CD4-positive, alpha-beta T cell (primary cell): Measurements from ENCODE around the gene PRSS27. TPM values are rescaled to one million over a fixed set of nuclear protein-coding genes. Genes with fewer than 3 reads are reported as not detected.

ENCODE experiments used
- ATAC-seq: fragments of 200-7000 bp; cut with Tn5 transposase; one replicate; pipeline ENCODE4 v1.10.0; 2022; ENCODE audit warnings: mild to moderate bottlenecking; ENCODE audit not compliant: poor library complexity
- CTCF ChIA-PET: fragments of 350-600 bp; sonication (Branson Sonifier 250); formaldehyde crosslinking; loops from one replicate; lab custom pipeline; 2021; ENCODE audit warnings: antibody characterized with exemption, inconsistent platforms; lab: Charles Lee
- POLR2A ChIA-PET: fragments of 350-600 bp; sonication (Branson Sonifier 250); formaldehyde crosslinking; loops from one replicate; lab custom pipeline; 2021; ENCODE audit warnings: antibody characterized with exemption, inconsistent platforms; lab: Charles Lee
- DNase-seq, 14 experiments: peaks; one replicate each; pipeline ENCODE4 v3.0.0-alpha.2; 2013 to 2020; ENCODE audit warnings: mixed read lengths in 2 of 14
- H3K27ac ChIP-seq, 2 donors: one replicate each; pipeline versions ENCODE4 v1.5.1 to v1.7.0; 2013; ENCODE audit warnings: low read length in 2 of 2, low read depth in 1 of 2, mild to moderate bottlenecking in 1 of 2
- H3K27me3 ChIP-seq, 2 experiments: 1 replicate in 1 of 2; 2 replicates in 1 of 2; pipeline versions ENCODE4 v1.6.1 to v1.7.0; 2013; ENCODE audit warnings: low read length in 2 of 2, control low read depth in 1 of 2, mild to moderate bottlenecking in 1 of 2, moderate library complexity in 1 of 2; ENCODE audit not compliant: insufficient read depth in 2 of 2, control insufficient read depth in 1 of 2
- H3K36me3 ChIP-seq: one replicate; pipeline ENCODE4 v1.6.1; 2013; ENCODE audit warnings: low read length, control low read depth; ENCODE audit not compliant: insufficient read depth
- H3K4me1 ChIP-seq: one replicate; pipeline ENCODE4 v1.6.1; 2013; ENCODE audit warnings: low read length, control low read depth; ENCODE audit not compliant: insufficient read depth
- H3K4me3 ChIP-seq: one replicate; pipeline ENCODE4 v1.5.1; 2013; ENCODE audit warnings: mild to moderate bottlenecking, low read length, moderate library complexity
- H3K9me3 ChIP-seq, 2 experiments: 1 replicate in 1 of 2; 2 replicates in 1 of 2; pipeline versions ENCODE4 v1.6.1 to v1.7.0; 2013; ENCODE audit warnings: low read length in 2 of 2, mild to moderate bottlenecking in 2 of 2, control low read depth in 1 of 2, moderate library complexity in 1 of 2; ENCODE audit not compliant: control insufficient read depth in 1 of 2, insufficient read depth in 1 of 2
- H3K27ac Mint-ChIP-seq: one replicate; pipeline ENCODE4 v1.8.0; 2020; ENCODE audit warnings: mixed read lengths
- H3K27me3 Mint-ChIP-seq: one replicate; pipeline ENCODE4 v1.8.0; 2021; ENCODE audit warnings: mixed read lengths
- H3K36me3 Mint-ChIP-seq: one replicate; pipeline ENCODE4 v1.8.0; 2021; ENCODE audit warnings: low read depth, mixed read lengths
- H3K4me1 Mint-ChIP-seq: one replicate; pipeline ENCODE4 v1.8.0; 2021; ENCODE audit warnings: low read depth, mixed read lengths
- H3K4me3 Mint-ChIP-seq: one replicate; pipeline ENCODE4 v1.8.0; 2020; ENCODE audit warnings: mild to moderate bottlenecking, mixed read lengths
- H3K9me3 Mint-ChIP-seq: one replicate; pipeline ENCODE4 v1.8.0; 2020; ENCODE audit warnings: mixed read lengths
- CTCF ChIP-seq: fragments of 200-600 bp; IDR thresholded peaks from one replicate; pipeline ENCODE4 v1.8.0; 2022; ENCODE audit warnings: antibody characterized with exemption, mild to moderate bottlenecking
- intact Hi-C, 2 experiments: fragments of 100-400 bp; cut with DNase I in 1 of 2; cut with micrococcal nuclease in 1 of 2; formaldehyde crosslinking; loops; one replicate each; pipeline versions ENCODE4 v1.15.1 to v1.9.0; 2023 to 2025; cut with DNase I, micrococcal nuclease
- total RNA-seq, 174 experiments: library from RNA in 2 of 174; stranded (reverse) in 2 of 174; gene quantifications; one replicate each; pipeline ENCODE4 v1.2.3 and lab custom pipeline; 2021 to 2026

Gene PRSS27
- total RNA-seq, 2 experiments from 2014 or later = 0.28 to 0.44 TPM

- no peak for DNase-seq
- H3K4me3 ChIP-seq = no peak overlapping the region
- ATAC-seq = peak; percentile 17
- no peak for TF ChIP-seq CTCF
- H3K4me1 ChIP-seq = peaks cover 4% of the 10 kb centered on the region
- Mint-ChIP-seq H3K4me3 (no peak overlapping the region), H3K36me3 (peaks cover 99% of the 10 kb centered on the region), H3K27me3 (no peaks in the 10 kb centered on the region), H3K27ac (peak overlapping the region; percentile 38), H3K4me1 (peaks cover 35% of the 10 kb centered on the region), H3K9me3 (no peaks in the 10 kb centered on the region)
- no peaks in the 10 kb centered on the region for H3K27me3 ChIP-seq
- CTCF ChIA-PET = no interaction called here
- no peaks in the 10 kb centered on the region for H3K9me3 ChIP-seq
- H3K36me3 ChIP-seq = peaks cover 100% of the 10 kb centered on the region
- POLR2A ChIA-PET = interaction anchor here (2.7 kb wide), 1 partner anchor 14 kb away, joined by 11 read pairs; the partner anchor contains the start of gene ELOB
- no peak overlapping the region for H3K27ac ChIP-seq
- intact Hi-C loops = no loop called here
These were observed 43.1 kb upstream of the PRSS27 start for GRCh38 chr16:2763173-2763572.

- Mint-ChIP-seq H3K36me3 (peaks cover 99% of the 10 kb centered on the region), H3K4me1 (peaks cover 37% of the 10 kb centered on the region), H3K4me3 (no peak overlapping the region), H3K9me3 (no peaks in the 10 kb centered on the region), H3K27me3 (no peaks in the 10 kb centered on the region), H3K27ac (peak overlapping the region; percentile 38)
- Histone ChIP-seq H3K4me3 (no peak overlapping the region), H3K27ac (no peak overlapping the region), H3K27me3 (no peaks in the 10 kb centered on the region), H3K36me3 (peaks cover 100% of the 10 kb centered on the region), H3K4me1 (peaks cover 4% of the 10 kb centered on the region), H3K9me3 (no peaks in the 10 kb centered on the region)
- intact Hi-C loops = no loop called here
- ATAC-seq = peak; percentile 10
- DNase-seq = no peak
- CTCF ChIA-PET = interaction anchor here (0.5 kb wide), 1 partner anchor 26 kb away, joined by 3 read pairs; no protein-coding TSS in a partner anchor
- POLR2A ChIA-PET = interaction anchor here (1.2 to 2.7 kb wide), 2 partner anchors 10 to 15 kb away, joined by 4 to 11 read pairs; partner anchors contain the start of genes ELOB and SRRM2
- TF ChIP-seq CTCF = no peak
These were observed 42.7 kb upstream of the PRSS27 start for GRCh38 chr16:2762711-2763110.

- no peaks in the 10 kb centered on the region for H3K27me3 Mint-ChIP-seq
- no peaks in the 10 kb centered on the region for H3K27me3 ChIP-seq
- H3K4me1 ChIP-seq = peaks cover 6% of the 10 kb centered on the region
- no peaks in the 10 kb centered on the region for H3K9me3 ChIP-seq
- H3K4me3 ChIP-seq = no peak overlapping the region
- POLR2A ChIA-PET = interaction anchor here (1.2 to 2.7 kb wide), 2 partner anchors 10 to 16 kb away, joined by 4 to 11 read pairs; partner anchors contain the start of genes ELOB and SRRM2
- peak; percentile 11 for ATAC-seq
- H3K36me3 ChIP-seq = peaks cover 100% of the 10 kb centered on the region
- DNase-seq = no peak
- no peak overlapping the region for H3K27ac ChIP-seq
- CTCF ChIA-PET = no interaction called here
- H3K36me3 Mint-ChIP-seq = peaks cover 100% of the 10 kb centered on the region
- H3K4me1 Mint-ChIP-seq = peaks cover 43% of the 10 kb centered on the region
- TF ChIP-seq CTCF = no peak
- H3K9me3 Mint-ChIP-seq = no peaks in the 10 kb centered on the region
- H3K27ac Mint-ChIP-seq = peak overlapping the region; percentile 38
- H3K4me3 Mint-ChIP-seq = peak overlapping the region; percentile 36
- intact Hi-C loops = no loop called here
These were observed 42.0 kb upstream of the PRSS27 start for GRCh38 chr16:2761886-2762583.
